Right atrium auricular region (tissue), 2 donors: Measurements from ENCODE around the gene CCDC33. TPM values are rescaled to one million over a fixed set of nuclear protein-coding genes. Genes with fewer than 3 reads are reported as not detected.

Source experiments
- DNase-seq: peaks from one replicate; pipeline ENCODE4 v3.0.0-alpha.2; 2019; ENCODE audit warnings: low spot score
- H3K27ac ChIP-seq, 2 donors: fragments of 200-600 bp; sonication (generic); 1 replicate in 1 of 2; 2 replicates in 1 of 2; pipeline ENCODE4 v1.5.1; 2016 to 2019
- H3K27me3 ChIP-seq, 2 donors: fragments of 200-600 bp; sonication (generic); one replicate each; pipeline versions ENCODE4 v1.5.1 to v1.6.0; 2017 to 2019
- H3K36me3 ChIP-seq: fragments of 200-600 bp; sonication (generic); one replicate; pipeline ENCODE4 v1.5.1; 2016
- H3K4me1 ChIP-seq, 2 donors: fragments of 200-600 bp; sonication (generic); one replicate each; pipeline versions ENCODE4 v1.5.1 to v1.6.0; 2017 to 2019
- H3K4me3 ChIP-seq, 2 donors: fragments of 200-600 bp; sonication (generic); 1 replicate in 1 of 2; 2 replicates in 1 of 2; pipeline ENCODE4 v1.5.1; 2017 to 2019; ENCODE audit warnings: mild to moderate bottlenecking in 1 of 2, moderate library complexity in 1 of 2
- H3K9me3 ChIP-seq, 2 donors: fragments of 200-600 bp; sonication (generic); one replicate each; pipeline ENCODE4 v1.5.1; 2019
- CTCF ChIP-seq, 2 donors: fragments of 200-600 bp; sonication (generic); IDR thresholded peaks; one replicate each; pipeline ENCODE4 v1.5.1; 2019; ENCODE audit warnings: antibody characterized with exemption in 2 of 2
- total RNA-seq, 2 donors: library from RNA; depleted of rRNA; stranded (reverse); fragments of >200 nt; gene quantifications; one replicate each; pipeline ENCODE4 v1.1.0, GENCODE V29; 2016

The CCDC33 gene
- total RNA-seq, 2 donors from 2014 or later = not detected

- Histone ChIP-seq H3K4me1 (peaks cover 0 to 53% of the 10 kb centered on the region in 2 donors), H3K9me3 (no peaks in the 10 kb centered on the region), H3K27me3 (no peaks in the 10 kb centered on the region), H3K27ac (no peak overlapping the region), H3K4me3 (no peak overlapping the region), H3K36me3 (no peaks in the 10 kb centered on the region)
- no peak for DNase-seq
- TF ChIP-seq CTCF (IDR thresholded peaks at IDR 0.05) = no peak
These were observed 35.2 kb upstream of the CCDC33 start for GRCh38 chr15:74200871-74201419.

GRCh38 chr15:74201710-74202420 is 34.3 kb upstream of the CCDC33 start:
- Histone ChIP-seq H3K27me3 (no peaks in the 10 kb centered on the region), H3K4me1 (peaks cover 0 to 46% of the 10 kb centered on the region in 2 donors), H3K4me3 (no peak overlapping the region), H3K36me3 (no peaks in the 10 kb centered on the region), H3K9me3 (no peaks in the 10 kb centered on the region), H3K27ac (no peak overlapping the region)
- DNase-seq = no peak
- no peak for TF ChIP-seq CTCF (IDR thresholded peaks at IDR 0.05)

- H3K9me3 ChIP-seq = no peaks in the 10 kb centered on the region
- H3K4me1 ChIP-seq = peaks cover 0 to 46% of the 10 kb centered on the region in 2 donors
- no peak within 1 kb of the TSS for H3K27ac ChIP-seq
- H3K27me3 ChIP-seq = no peaks in the 10 kb centered on the region
- no peak for DNase-seq
- TF ChIP-seq CTCF (IDR thresholded peaks at IDR 0.05) = no peak
- H3K36me3 ChIP-seq = no peaks in the 10 kb centered on the region
- H3K4me3 ChIP-seq = no peak within 1 kb of the TSS
These were observed 33.4 kb upstream of the CCDC33 start, which contains the start of gene STRA6 for GRCh38 chr15:74202452-74203401. STRA6 (minus strand) TSS chr15:74202787; CDS start chr15:74202267, 520 bp downstream.

GRCh38 chr15:74203914-74204431 is 32.2 kb upstream of the CCDC33 start:
- Histone ChIP-seq H3K27me3 (no peaks in the 10 kb centered on the region), H3K9me3 (no peaks in the 10 kb centered on the region), H3K36me3 (no peaks in the 10 kb centered on the region), H3K4me3 (no peak overlapping the region), H3K4me1 (peaks cover 0 to 46% of the 10 kb centered on the region in 2 donors), H3K27ac (no peak overlapping the region)
- peak; percentile 74 for DNase-seq
- no peak for TF ChIP-seq CTCF (IDR thresholded peaks at IDR 0.05)

GRCh38 chr15:74205582-74205947 is 30.6 kb upstream of the CCDC33 start:
- Histone ChIP-seq H3K4me3 (no peak overlapping the region), H3K36me3 (no peaks in the 10 kb centered on the region), H3K4me1 (peaks cover 0 to 51% of the 10 kb centered on the region in 2 donors), H3K27ac (no peak overlapping the region), H3K9me3 (no peaks in the 10 kb centered on the region), H3K27me3 (no peaks in the 10 kb centered on the region)
- TF ChIP-seq CTCF (IDR thresholded peaks at IDR 0.05) = no peak
- no peak for DNase-seq
